GM18508 (cell line): ENCODE data around the gene NUMB.
A peak's percentile ranks its signal among the peaks of the same experiment; 100 is the strongest.

Experiments used
- ATAC-seq: cut with Tn5 transposase; IDR thresholded peaks from one replicate; pipeline ENCODE4 v1.9.1; 2021; ENCODE audit warnings: moderate number of reproducible peaks; ENCODE audit not compliant: insufficient read depth, unreplicated experiment

The NUMB gene

GRCh38 chr14:73458183-73458976 lies at the start of gene NUMB:
TSS of gene NUMB (minus strand) at chr14:73458546. CDS start at chr14:73355751, 102,795 bp downstream.
- peak; percentile 90 for ATAC-seq

GRCh38 chr14:73503648-73504047 lies 45.3 kb upstream of the NUMB start:
- ATAC-seq: no peak

- ATAC-seq: no peak
Measured at GRCh38 chr14:73502017-73502619, 43.8 kb upstream of the NUMB start.

GRCh38 chr14:73500360-73500759 lies 42.0 kb upstream of the NUMB start:
- no peak for ATAC-seq

- no peak for ATAC-seq
Measured at GRCh38 chr14:73494593-73494992, 36.2 kb upstream of the NUMB start.

- no peak for ATAC-seq
Measured at GRCh38 chr14:73492670-73493069, 34.3 kb upstream of the NUMB start.

GRCh38 chr14:73492043-73492552 lies 33.8 kb upstream of the NUMB start:
- ATAC-seq: no peak

GRCh38 chr14:73491256-73492042 lies 33.1 kb upstream of the NUMB start:
- no peak for ATAC-seq

GRCh38 chr14:73489481-73490175 lies 31.3 kb upstream of the NUMB start:
- no peak for ATAC-seq

GRCh38 chr14:73478684-73479083 lies 20.3 kb upstream of the NUMB start:
- no peak for ATAC-seq

GRCh38 chr14:73477618-73478266 lies 19.4 kb upstream of the NUMB start:
- no peak for ATAC-seq

- no peak for ATAC-seq
Measured at GRCh38 chr14:73476451-73476931, 18.1 kb upstream of the NUMB start.

GRCh38 chr14:73474952-73475351 lies 16.6 kb upstream of the NUMB start:
- no peak for ATAC-seq

- ATAC-seq: no peak
Measured at GRCh38 chr14:73472185-73473114, 14.1 kb upstream of the NUMB start.

GRCh38 chr14:73471582-73472184 lies 13.3 kb upstream of the NUMB start:
- no peak for ATAC-seq

- no peak for ATAC-seq
Measured at GRCh38 chr14:73468828-73469375, 10.6 kb upstream of the NUMB start.

GRCh38 chr14:73467800-73468199 lies 9.5 kb upstream of the NUMB start:
- no peak for ATAC-seq

- ATAC-seq: no peak
Measured at GRCh38 chr14:73467377-73467776, 9.0 kb upstream of the NUMB start.
